Body of pancreas (tissue), 4 donors: ENCODE measurements around the gene RFESD.

ENCODE experiments used
- CTCF ChIP-seq, 7 experiments: fragments of 450-650 bp in 4 of 7; fragments of 200-600 bp in 3 of 7; sonication (generic) in 3 of 7; IDR thresholded peaks; one replicate each; pipeline ENCODE4 v1.5.1; 2016 to 2019; ENCODE audit warnings: antibody characterized with exemption in 7 of 7
- POLR2A ChIP-seq, 3 donors: fragments of 450-650 bp; IDR thresholded peaks; one replicate each; pipeline ENCODE4 v1.6.1; 2016; ENCODE audit warnings: antibody characterized with exemption in 3 of 3, mild to moderate bottlenecking in 2 of 3

- TF ChIP-seq POLR2A (IDR thresholded peaks at IDR 0.05) (no peak), CTCF (IDR thresholded peaks at IDR 0.05) (no peak)
Measured at GRCh38 chr5:95613514-95613913, 33.1 kb upstream of the RFESD start.
